CD4-positive, alpha-beta T cell treated with Interleukin-4 for 1 hour (primary cell): Measurements from ENCODE around the gene TCF19.
A peak's percentile ranks its signal among the peaks of the same experiment; 100 is the strongest.
"Not testable (repeated sequence)": the region's sequence is repeated elsewhere in the genome, so short reads cannot be mapped to it uniquely, and the experiment has no call there.

ENCODE experiments used
- DNase-seq, 2 donors: peaks; one replicate each; pipeline ENCODE4 v3.0.0-alpha.2; 2020 to 2022

TCF19 gene

DNA sequence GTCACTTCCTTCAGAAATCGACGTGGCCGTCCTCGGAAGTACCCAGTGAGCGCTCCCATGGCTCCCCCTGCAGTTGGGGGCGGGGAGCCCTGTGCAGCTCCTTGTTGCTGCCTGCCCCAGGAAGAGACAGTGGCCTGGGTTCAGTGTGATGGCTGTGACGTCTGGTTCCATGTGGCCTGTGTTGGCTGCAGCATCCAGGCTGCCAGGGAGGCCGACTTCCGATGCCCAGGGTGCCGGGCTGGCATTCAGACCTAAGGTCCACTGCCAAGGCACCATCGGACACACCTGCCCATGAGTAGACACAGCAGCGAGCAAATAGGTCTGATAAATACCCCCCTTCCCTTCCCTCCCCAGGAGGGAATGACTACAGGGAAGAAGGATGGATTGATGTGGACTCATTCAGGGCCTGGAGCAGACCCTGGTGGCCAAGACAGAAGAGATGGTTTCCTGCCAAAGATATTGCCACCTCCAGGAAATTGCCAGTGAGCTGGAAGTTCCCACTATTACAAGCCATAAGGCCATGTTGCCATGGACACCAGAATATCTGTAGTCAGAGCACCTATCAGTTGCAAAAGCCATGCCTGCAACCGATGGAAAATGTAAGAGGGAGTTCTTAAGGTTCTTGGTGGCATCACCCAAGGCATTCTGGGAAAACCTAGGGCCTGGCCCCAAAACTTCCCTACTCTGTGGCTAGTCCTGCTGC, 4.2 kb downstream of the TCF19 start:
- DNase-seq: no peak

DNA sequence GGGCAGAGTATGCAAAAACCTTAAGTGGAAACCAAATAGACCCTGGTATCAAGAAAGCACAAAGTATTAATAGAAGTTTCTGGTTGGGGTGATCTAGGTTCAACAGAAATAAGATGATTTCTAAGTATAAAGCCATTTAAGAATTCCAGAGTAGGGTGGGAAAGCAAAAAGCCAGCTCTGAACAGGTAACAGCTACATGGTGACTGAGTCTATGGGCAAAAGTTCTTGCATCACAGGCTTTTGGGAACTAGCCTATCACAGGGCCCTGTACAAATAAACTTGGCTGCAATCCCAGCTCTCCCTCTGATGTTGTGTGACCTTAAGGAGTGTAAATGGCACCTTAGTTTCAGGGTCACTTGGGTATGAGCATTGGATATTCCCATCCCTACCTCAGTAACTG, 5.5 kb downstream of the TCF19 start:
- no peak for DNase-seq

DNA sequence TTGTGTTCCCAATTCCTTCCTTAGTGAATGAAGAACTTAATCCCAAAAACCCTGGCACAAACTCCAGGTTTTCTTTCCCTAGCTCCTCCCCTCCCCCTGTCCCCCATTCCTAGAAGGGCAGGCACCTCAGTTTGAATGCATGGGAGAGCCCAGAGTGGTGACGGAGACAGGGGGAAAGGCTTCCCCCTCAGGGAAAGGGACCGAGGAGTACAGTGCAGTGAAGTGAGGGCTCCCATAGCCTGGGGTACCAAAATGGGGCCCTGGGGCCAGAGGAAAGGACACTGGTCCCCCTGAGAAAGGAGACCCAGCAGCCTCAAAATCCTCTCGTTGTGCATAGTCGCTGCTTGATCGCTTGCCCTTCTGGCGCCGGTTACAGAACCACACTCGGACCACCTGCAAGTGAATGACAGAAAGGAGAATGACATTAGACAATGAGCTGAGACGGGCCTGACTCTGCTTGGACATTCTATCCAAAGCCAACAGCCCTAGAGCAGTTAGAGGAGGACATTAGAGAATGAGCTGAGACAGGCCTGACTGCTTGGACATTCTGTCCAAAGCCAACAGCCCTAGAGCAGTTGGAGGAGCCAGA, 6.2 kb downstream of the TCF19 start:
- not testable (repeated sequence) for DNase-seq

DNA sequence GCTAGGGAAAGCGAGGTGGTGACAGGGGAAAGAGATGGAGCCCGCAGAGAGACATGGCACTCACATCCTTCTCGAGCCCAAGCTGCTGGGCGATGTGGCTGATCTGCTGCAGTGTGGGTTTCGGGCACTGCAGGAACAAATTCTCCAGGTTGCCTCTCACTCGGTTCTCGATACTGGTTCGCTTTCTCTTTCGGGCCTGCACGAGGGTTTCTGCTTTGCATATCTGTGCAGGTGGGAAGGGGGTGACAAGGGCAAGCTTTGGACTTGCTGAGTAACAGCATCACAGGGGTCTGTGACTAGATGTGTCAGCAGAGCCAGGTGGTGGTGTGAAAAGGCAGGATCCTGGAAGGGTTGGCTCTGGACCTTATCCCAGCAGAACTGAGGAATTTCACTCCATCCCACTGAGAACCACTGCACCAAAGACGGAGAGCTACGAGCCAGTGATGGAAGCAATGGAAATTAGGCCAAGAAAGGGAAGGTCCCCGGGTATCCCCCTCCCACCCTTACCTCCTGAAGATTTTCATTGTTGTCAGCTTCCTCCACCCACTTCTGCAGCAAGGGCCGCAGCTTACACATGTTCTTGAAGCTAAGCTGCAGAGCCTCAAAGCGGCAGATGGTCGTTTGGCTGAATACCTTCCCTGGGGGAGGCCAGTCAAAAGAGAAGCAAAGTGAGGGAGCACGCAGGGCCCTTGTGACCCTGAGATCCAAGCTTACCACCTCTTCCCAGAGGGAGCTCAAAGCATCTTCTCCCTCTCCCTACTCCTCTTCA, 6.9 kb downstream of the TCF19 start:
- not testable (repeated sequence) for DNase-seq

DNA sequence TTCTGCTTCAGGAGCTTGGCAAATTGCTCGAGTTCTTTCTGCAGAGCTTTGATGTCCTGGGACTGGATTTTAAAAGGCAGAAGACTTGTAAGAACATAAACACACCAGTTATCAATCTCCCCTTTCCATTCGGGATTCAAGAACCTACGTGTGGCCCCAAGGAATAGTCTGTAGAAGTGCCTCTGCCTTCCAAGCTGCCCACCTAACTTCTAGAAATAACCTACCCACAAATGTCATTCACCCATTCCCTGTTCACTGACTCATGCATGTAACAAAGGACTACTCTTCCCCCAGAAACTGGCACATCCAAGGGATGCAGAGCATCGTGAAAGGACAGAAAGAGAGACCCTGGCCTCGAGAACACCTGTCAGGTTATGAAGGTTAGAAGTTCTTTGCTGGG, 7.6 kb downstream of the TCF19 start:
- DNase-seq: no peak

DNA sequence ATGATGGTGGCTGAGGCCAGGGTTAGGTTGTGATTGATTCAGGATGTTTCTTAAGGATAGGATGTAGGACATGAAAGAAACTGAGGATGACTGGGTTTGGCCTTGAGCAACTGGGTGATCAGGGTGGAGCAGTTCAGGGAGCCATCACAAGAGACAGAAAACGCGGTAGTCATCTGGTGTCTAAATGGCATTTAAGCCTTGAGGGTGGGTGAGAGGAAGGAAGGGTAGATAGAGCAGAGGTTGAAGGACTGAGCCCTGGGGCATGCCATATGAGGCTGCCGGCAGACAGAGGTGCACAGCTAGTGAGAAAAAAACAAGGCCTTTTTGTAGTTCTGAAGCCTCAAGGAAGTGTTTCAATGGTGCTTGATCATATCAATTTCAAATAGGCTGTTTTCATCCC, 10.2 kb downstream of the TCF19 start:
- no peak for DNase-seq

DNA sequence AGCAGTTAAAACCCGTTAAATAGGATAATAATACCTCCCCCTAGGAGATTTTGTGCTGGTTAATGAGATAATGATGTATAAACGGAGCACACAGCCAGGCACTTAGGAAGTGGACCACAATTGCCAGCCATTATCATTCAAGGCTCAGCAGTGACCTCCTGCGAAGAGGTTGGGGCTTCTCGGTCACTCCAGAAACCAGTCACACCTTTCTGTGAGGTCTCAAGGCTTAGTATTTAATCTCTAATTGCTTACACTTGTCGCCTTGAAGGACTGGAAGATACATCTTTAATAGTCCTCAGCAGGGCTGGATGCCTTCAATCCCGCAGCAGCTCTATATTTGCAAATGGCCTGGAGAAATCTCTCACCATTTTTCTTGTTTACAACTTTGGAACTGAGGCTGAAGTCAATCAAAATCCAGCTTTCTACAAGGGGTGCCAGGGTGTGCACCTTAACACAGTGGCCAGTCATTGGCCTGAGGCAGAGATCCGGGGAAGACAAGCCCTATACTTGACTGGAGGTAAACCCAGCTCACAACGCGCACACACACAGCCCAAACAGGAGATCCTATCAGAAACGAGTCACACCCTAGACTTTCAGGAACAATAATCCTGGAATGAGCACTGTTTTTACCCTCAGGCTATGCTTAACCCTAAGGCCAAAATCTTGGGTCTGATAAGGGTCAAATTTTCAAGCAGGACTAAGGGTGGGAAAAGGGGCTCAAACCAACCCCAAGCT, 10.9 kb downstream of the TCF19 start:
- DNase-seq: no peak

DNA sequence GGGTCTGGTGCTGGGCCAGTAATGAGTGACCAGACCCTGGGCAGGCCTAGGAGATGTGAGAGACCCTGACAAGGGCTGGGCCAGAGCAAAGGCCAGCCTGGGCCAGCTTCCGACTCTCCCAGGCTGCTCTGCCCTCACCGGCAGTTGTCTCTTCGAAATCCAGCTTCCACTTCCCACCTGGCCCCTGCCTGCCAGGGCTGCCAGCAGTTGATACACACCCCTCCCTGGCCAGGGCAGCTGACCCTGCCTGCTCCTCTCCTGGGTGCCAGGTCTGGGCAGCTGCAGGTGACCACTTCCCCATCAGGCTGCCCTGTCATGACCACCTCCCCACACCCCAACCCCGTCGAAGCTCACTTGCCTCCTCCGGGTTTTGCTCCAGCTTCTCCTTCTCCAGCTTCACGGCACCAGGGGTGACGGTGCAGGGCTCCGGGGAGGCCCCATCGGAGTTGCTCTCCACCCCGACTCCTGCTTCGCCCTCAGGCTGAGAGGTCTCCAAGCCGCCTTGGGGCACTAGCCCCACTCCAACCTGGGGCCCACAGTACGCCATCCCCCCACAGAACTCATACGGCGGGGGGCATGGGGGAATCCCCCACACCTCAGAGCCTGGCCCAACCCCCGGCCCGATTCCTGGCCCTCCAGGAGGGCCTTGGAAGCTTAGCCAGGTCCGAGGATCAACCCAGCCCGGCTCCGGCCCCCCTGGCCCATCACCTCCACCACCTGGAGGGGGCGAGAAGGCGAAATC, 11.6 kb downstream of the TCF19 start:
- not testable (repeated sequence) for DNase-seq

DNA sequence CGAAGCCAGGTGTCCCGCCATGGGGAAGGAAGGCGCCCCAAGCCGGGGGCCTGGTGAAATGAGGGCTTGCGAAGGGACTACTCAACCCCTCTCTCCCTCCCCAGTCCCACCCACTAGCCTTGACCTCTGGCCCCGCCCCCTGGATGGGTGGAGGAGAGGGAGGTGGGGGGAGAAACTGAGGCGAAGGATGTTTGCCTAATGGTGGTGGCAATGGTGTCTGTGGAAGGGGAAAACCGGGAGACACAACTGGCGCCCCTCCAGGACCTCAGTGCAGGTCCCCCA, 12.2 kb downstream of the TCF19 start, which contains the start of gene POU5F1:
TSS of gene POU5F1 (minus strand) at position 83 of the 282 bp plus-strand sequence. CDS start at position 21, 62 bp downstream.
- DNase-seq: no peak

DNA sequence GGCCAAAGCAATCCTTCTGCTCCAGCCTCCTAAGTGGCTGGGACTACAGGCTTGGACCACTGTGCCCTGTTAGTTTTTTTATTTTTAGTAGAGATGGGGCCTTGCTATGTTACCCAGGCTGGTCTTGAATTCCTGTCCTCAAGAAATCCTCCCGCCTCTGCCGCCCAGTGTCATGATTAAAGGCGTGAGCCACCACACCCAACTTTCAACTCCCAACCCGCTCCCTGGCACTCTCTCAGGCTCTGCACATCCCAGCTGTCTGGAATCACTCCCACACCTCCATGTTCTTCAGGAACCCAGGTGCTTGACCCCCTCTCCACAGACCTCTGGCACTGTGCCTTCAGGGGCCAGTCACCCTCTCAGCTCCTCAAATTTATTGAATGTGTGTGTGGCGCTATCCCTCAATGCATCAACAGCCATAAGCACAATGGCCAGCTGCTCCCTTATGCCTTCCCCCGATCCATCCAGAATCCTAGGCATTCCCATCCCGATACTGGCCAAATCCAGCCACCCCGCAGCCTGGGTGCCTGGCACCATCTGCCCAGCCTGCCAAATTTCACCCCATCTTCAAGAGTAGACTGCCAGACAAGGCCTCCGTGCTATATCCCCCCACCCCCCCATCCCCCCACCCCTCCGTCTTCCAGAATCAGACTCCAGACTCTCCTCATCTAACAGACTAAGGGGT, 12.7 kb downstream of the TCF19 start:
- DNase-seq: no peak

DNA sequence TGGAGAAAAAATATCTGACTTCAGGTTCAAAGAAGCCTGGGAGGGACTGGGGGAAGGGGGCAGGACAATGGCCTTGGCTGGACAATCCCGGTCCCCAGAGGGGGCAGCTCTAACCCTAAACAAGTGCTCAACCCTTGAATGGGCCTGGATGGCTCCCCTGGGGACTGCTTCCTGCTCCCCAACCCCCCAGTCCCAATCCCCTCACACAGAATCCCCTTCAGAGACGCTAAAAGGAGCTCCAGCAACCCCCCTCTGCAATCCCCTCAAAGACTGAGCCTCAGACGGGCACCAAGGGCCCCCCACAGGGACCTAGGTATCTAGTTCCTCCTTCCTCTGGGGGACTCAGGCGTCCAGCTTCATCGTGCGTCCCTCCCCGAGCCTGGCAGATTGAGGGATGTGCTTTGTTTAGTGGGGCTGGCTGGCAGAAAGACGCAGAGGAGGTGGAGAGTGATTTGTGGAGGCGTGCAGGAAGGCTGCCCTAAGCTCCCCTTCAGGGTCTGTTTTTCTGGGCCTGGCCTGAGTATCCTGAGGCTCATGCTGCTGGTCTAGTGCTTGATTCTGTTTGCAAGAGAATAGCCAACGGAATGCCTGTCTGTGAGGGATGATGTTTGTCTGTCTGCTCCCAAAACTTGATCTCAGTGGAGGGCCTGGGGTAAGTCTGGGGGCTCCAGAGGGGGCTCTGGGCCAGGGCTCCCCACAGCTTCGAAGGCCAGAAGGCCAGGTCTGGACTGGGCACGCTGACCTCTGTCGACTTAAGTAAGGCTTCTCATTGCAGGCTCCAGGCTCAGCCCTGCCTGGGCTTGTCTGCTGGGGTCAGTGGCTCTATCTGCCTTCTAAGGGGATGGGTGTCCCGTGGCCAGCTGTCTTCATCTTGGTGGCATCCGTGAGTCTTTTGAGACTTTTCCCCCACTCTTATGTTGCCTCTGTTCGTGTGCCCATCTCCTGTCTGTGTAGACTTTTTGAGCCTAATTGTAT, 13.8 kb downstream of the TCF19 start:
- DNase-seq: no peak

DNA sequence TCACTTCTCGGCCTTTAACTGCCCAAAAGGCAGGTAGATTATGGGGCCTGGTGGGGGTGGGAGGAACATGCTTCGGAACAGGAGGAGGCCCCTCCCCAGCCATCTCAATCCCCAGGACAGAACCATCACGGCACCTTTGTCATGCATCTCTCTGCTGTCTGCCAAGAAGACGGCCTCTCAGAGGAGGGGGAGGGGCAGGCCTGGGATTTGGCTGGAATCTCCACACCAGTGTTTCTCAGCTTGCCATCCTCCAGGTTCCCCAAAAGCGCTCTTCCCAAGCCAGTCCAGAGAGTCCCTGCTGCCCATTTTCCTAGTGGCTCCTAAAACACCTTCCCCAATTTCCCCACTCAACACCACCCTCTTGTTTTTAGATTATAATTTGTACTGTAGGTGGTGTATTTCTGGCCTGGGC, 14.6 kb downstream of the TCF19 start:
- no peak for DNase-seq

DNA sequence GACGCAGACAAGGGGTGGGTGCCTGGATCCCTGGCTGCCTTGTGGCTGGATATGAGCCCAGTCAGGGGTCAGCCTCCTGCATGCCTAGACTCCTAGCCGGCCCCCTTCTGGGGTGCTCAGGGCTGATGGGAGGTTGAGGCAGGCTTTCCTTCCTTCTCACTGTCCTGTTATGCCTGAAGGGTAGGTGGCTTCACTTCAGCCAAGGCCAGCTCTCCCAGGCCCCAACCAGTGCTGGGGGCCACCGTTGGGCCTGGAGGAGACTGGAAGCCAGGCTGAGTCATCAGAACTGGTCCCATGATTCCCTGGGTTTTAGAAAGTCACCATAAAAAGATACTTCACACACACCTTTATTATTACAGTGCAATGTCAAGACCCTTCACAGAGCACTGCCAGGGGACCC, 15.0 kb downstream of the TCF19 start:
- no peak for DNase-seq

DNA sequence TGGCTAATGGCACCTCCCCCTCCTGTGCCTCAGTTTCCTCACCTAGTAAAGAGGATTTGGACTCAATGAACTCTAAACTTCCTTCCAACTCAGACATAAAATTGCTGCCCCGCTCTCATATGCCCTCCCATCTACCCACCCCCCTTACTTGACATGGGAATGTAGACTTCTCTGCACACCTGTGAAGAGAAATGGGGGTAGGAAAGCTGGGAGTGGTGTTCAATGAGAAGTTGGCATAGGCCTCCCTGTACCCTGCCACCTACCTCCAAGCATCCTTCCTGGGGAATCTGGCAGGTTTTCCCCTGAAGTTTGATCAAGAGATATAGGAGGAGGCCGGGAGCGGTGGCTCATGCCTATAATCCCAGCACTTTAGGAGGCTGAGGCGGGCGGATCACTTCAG, 16.0 kb downstream of the TCF19 start:
- no peak for DNase-seq

DNA sequence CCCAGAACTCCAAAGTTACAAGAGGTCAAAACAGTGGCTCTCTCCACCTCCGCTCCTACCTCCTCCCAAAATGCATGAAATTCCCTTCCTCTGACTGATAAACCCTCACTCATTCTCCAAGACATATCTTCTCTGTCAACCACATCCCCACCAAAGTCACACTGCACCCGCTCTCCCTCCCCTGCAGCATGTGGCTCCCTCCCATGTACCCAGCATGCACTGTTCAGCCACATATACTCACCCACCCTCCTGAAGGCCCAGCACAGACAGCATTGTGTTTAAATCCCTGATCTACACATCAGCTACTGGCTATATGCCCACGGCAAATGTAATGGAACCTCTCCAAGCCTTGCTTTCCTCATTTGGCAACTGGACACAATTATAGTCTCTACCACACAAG, 17.6 kb downstream of the TCF19 start:
- no peak for DNase-seq

DNA sequence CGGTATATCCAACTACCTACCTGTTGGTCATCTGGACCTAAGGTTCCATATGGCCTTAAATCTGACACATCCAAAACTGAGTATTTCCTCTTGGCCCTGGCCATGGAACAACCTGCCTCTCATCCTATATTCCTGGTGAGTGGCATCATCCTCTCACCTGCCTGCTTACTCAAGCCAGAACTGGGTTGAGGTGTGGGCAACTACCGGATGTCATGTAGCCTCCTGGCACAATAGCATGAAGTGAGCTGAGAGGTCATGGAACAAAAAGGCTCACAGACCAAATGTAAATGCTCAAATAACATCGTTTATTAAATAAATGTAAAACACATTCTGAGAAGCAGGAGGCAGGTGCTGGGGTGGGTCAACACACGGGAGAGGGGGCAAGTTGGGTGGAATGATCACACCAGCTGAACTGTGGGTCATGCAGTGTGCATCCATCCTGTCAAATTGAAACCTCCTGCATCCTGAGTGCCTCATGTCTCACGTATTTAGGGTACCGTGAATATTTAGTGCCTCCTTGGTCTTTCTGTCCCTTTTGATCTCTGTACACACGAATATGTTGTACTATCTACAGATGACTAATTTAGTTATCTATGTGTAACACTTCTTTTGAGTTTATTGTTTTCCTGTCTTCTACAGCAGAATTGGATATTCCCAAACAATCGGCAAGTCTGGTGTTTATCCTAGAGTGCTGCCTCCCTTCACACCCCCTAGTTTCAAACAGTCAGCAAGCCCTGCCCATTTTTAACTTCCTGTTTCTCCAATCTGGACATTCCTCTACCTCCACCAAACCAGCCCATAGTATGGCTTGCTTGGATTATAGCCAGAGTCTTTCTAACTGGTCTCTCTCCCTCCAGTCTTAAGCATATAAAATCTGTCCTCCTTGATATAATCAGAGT, 20.0 kb downstream of the TCF19 start:
- DNase-seq: no peak

DNA sequence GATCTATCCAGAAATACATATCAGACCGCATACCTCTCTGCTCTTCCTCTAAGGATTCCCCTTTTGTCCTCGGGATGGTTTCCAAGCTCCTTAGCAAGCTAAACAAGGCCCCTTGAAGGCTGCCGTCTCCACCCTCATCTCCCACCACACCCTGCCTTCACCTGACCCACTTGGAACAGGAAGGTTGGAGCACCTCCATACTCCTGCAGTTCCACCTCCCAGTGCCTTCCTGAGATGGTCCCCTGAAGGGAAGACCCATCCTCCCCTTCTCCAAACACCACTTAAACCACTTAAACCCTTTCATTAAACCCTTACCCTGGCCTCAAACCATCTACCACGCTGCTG, 20.6 kb downstream of the TCF19 start:
- no peak for DNase-seq

DNA sequence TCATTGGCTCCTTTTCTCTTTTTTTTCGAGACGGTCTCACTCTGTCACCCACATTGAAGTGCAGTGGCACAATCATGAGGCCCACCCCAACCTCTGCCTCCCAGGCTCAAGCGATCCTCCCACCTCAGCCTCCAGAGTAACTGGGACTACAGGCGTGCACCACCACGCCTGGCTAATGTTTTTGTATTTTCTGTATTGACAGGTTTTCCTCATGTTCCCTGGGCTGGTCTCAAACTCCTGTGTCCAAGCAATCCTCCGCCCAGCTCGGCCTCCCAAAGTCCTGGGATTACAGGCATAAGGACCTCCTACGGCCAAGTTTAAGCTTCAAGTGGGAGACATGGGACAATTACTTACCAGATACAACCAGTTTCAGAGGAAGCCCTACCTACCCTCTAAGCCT, 21.5 kb downstream of the TCF19 start:
- no peak for DNase-seq

DNA sequence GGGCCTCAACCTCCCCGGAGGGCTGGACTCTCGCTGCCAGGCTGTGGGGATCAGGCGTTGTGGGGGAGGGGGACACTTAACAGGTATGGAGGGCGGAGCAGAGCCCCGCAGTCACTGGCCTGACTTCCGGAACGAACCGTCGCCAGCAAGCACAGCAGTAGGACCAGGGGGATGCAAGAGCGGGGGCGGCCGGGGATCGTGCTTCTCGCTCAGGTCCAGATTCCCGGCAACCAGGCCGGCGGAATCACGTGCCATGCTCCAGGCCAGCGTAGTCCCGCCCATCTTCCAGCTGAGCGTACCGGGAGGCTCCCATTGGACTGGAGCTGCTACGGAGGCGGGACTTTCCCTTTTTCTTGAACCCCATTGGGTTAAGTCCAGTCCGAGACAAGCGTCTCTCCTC, 22.1 kb downstream of the TCF19 start:
- DNase-seq: peak; percentile 73 to 83

DNA sequence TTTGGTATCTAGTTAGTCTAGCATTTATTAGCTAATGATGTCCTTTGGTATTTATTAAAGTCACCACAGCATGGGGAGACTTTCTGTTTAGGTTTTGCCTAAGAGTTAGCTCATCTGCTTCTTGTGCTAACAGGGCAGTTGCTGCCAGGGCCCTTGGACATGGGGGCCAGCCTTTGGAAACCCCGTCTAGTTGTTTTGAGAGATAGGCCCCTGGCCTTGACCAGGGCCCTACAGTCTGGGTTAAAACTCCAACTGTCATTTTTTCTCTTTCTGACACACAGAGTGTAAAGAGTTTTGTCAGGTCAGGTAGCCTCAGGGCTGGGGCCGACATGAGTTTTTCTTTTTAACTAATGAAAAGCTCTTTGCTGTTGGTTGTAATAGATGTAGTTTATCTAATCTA, 24.9 kb downstream of the TCF19 start:
- not testable (repeated sequence) for DNase-seq
